HEK293T (cell line): ENCODE measurements around the gene SAXO1.

Source experiments
- ARNT ChIP-seq: fragments of 450-650 bp; IDR thresholded peaks from 2 replicates; pipeline ENCODE4 v1.6.1; 2017; ENCODE audit warnings: mild to moderate bottlenecking
- ELF4 ChIP-seq: fragments of 450-650 bp; IDR thresholded peaks from 2 replicates; pipeline ENCODE4 v1.6.1; 2017; ENCODE audit warnings: antibody characterized with exemption
- FOXA1 ChIP-seq: fragments of 450-650 bp; IDR thresholded peaks from 2 replicates; pipeline ENCODE4 v1.6.1; 2016; ENCODE audit warnings: mild to moderate bottlenecking
- FOXM1 ChIP-seq: fragments of 450-650 bp; IDR thresholded peaks from 2 replicates; pipeline ENCODE4 v1.6.1; 2017; ENCODE audit warnings: mild to moderate bottlenecking, borderline replicate concordance
- HDGF ChIP-seq: fragments of 450-650 bp; IDR thresholded peaks from 2 replicates; pipeline ENCODE4 v1.6.1; 2017; ENCODE audit warnings: antibody characterized with exemption, borderline replicate concordance
- L3MBTL2 ChIP-seq: fragments of 450-650 bp; conservative IDR thresholded peaks from 2 replicates; pipeline ENCODE4 v1.6.1; 2016; ENCODE audit warnings: mild to moderate bottlenecking
- NFRKB ChIP-seq: fragments of 450-650 bp; IDR thresholded peaks from 2 replicates; pipeline ENCODE4 v1.6.1; 2016; ENCODE audit warnings: mild to moderate bottlenecking, moderate library complexity
- SP1 ChIP-seq: fragments of 450-650 bp; IDR thresholded peaks from 2 replicates; pipeline ENCODE4 v1.6.1; 2017
- SUZ12 ChIP-seq: fragments of 450-650 bp; IDR thresholded peaks from 2 replicates; pipeline ENCODE4 v1.6.1; 2016; ENCODE audit warnings: mild to moderate bottlenecking
- TARDBP ChIP-seq: fragments of 450-650 bp; IDR thresholded peaks from 2 replicates; pipeline ENCODE4 v1.6.1; 2016
- ZNF384 ChIP-seq: fragments of 450-650 bp; IDR thresholded peaks from 2 replicates; pipeline ENCODE4 v1.6.1; 2016
- TF ChIP-seq, protein P1 (sequence below): fragments of 450-650 bp; IDR thresholded peaks from 2 replicates; pipeline ENCODE4 v1.6.1; 2016

DNA sequence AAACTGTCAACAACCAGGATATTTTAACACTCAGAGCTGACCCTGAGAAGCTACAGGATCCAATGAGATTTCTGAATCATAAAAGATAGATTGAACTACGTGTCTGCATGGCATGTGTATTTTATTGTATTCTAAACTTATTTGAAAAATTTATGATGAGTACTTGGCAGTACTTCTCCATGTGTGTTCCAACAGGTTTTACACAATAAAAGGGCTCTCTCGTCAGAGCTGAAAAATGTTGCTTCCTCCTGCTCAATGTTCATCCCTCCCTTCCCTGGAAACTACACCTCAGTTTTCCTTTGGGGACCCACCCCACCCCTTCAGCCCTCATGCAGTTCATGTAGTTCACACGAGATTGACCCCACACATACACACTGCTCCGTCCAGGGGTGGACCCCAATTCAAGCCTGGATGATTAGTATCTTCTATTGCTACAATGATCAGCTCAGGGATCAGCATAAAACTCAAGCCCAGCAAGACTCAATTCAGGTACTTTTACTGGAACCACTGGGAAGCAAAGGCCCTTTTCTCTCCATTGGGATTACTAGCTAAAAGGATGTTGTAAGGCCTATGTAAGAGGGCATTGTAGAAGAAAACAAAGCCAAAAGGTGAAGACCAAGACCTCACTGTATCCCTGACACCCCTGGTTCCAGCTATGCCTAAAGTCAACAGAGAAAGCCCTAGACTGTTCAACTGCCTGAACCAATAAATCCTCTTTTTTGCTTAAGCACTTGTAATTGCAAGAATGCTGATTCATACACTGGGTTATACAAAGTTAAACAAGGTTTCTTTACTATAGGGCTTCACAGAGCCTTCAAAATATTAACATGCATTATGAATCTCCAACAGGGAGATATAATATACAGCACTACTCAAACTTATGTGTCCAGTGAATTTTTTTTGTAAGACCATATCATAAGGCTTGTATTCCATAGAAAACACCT is 112.6 kb downstream of the SAXO1 start:
- TF ChIP-seq FOXM1 (no peak), ELF4 (no peak), SUZ12 (no peak), ARNT (no peak), L3MBTL2 (no peak), NFRKB (no peak), HDGF (no peak), FOXA1 (no peak), ZNF384 (no peak), TARDBP (no peak), SP1 (no peak)
- TF ChIP-seq, protein P1, sequence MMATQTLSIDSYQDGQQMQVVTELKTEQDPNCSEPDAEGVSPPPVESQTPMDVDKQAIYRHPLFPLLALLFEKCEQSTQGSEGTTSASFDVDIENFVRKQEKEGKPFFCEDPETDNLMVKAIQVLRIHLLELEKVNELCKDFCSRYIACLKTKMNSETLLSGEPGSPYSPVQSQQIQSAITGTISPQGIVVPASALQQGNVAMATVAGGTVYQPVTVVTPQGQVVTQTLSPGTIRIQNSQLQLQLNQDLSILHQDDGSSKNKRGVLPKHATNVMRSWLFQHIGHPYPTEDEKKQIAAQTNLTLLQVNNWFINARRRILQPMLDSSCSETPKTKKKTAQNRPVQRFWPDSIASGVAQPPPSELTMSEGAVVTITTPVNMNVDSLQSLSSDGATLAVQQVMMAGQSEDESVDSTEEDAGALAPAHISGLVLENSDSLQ, result no peak
